Progenitor cell of endocrine pancreas (in vitro differentiated cells): ENCODE measurements around the gene DRD4. TPM values are rescaled to one million over a fixed set of nuclear protein-coding genes. Genes with fewer than 3 reads are reported as not detected.

Experiments used
- DNase-seq: peaks from one replicate; pipeline ENCODE4 v3.0.0; 2021; ENCODE audit warnings: low spot score; ENCODE audit not compliant: unreplicated experiment
- H3K27ac Mint-ChIP-seq: 2 replicates; pipeline ENCODE4 v1.8.0; 2021; ENCODE audit warnings: mild to moderate bottlenecking, moderate library complexity, mixed read lengths
- H3K27me3 Mint-ChIP-seq: 2 replicates; pipeline ENCODE4 v1.8.0; 2021; ENCODE audit warnings: mixed read lengths
- H3K36me3 Mint-ChIP-seq: 2 replicates; pipeline ENCODE4 v1.8.0; 2022; ENCODE audit warnings: mixed read lengths; ENCODE audit not compliant: insufficient read depth
- H3K4me1 Mint-ChIP-seq: 2 replicates; pipeline ENCODE4 v1.8.0; 2021; ENCODE audit warnings: low read depth, mixed read lengths
- H3K4me3 Mint-ChIP-seq: 2 replicates; pipeline ENCODE4 v1.8.0; 2021; ENCODE audit warnings: low read depth, mild to moderate bottlenecking, moderate library complexity, mixed read lengths
- H3K9me3 Mint-ChIP-seq: 2 replicates; pipeline ENCODE4 v1.8.0; 2021; ENCODE audit warnings: low read depth, mixed read lengths
- CTCF ChIP-seq: fragments of 200-600 bp; sonication (generic); IDR thresholded peaks from one replicate; pipeline ENCODE4 v1.5.0; 2021; ENCODE audit warnings: antibody characterized with exemption, mild to moderate bottlenecking; ENCODE audit not compliant: unreplicated experiment
- total RNA-seq: library from RNA; stranded (reverse); gene quantifications from 2 replicates; pipeline ENCODE4 v1.2.1, GENCODE V29; 2021

The DRD4 gene
- total RNA-seq, 1 donor from 2014 or later: 2.7 TPM

- TF ChIP-seq CTCF: no peak
- H3K4me1 Mint-ChIP-seq: peaks cover 2% of the 10 kb centered on the region
- H3K27ac Mint-ChIP-seq: no peak overlapping the region
- H3K27me3 Mint-ChIP-seq: no peaks in the 10 kb centered on the region
- peaks cover 5% of the 10 kb centered on the region for H3K36me3 Mint-ChIP-seq
- peak overlapping the region; percentile 38 for H3K4me3 Mint-ChIP-seq
- DNase-seq: no peak
- no peaks in the 10 kb centered on the region for H3K9me3 Mint-ChIP-seq
Observed at GRCh38 chr11:614021-614622, 22.9 kb upstream of the DRD4 start.

GRCh38 chr11:614623-615503 is 22.2 kb upstream of the DRD4 start:
- Mint-ChIP-seq H3K36me3 (peaks cover 5% of the 10 kb centered on the region), H3K4me3 (peak overlapping the region; percentile 77), H3K27ac (peak overlapping the region; percentile 97), H3K9me3 (no peaks in the 10 kb centered on the region), H3K27me3 (no peaks in the 10 kb centered on the region), H3K4me1 (peaks cover 2% of the 10 kb centered on the region)
- no peak for DNase-seq
- no peak for TF ChIP-seq CTCF

GRCh38 chr11:615504-616319 is 21.4 kb upstream of the DRD4 start, which contains the start of gene IRF7:
Gene IRF7 (minus strand): TSS chr11:615950. CDS start chr11:615364, 586 bp downstream.
- peak; percentile 72 for DNase-seq
- Mint-ChIP-seq H3K4me1 (peaks cover 2% of the 10 kb centered on the region), H3K27ac (peak within 1 kb of the TSS; percentile 97), H3K4me3 (peak within 1 kb of the TSS; percentile 77), H3K27me3 (no peaks in the 10 kb centered on the region), H3K9me3 (no peaks in the 10 kb centered on the region), H3K36me3 (peaks cover 4% of the 10 kb centered on the region)
- TF ChIP-seq CTCF: no peak

- Mint-ChIP-seq H3K4me3 (peak overlapping the region; percentile 24), H3K27me3 (no peaks in the 10 kb centered on the region), H3K9me3 (no peaks in the 10 kb centered on the region), H3K36me3 (peaks cover 2% of the 10 kb centered on the region), H3K27ac (no peak overlapping the region), H3K4me1 (peaks cover 2% of the 10 kb centered on the region)
- no peak for TF ChIP-seq CTCF
- no peak for DNase-seq
Observed at GRCh38 chr11:616320-617198, 20.5 kb upstream of the DRD4 start.
